ENCODE measurements around the gene CNTN6. TPM values are rescaled to one million over a fixed set of nuclear protein-coding genes. Genes with fewer than 3 reads are reported as not detected.

CNTN6 gene
- 1 to 10 TPM; 2.2 to 6.6 (median 2.6) TPM for polyA plus RNA-seq (ENCODE audit: insufficient read length in 4 of 4)

- DNase-seq (ENCODE audit: low read depth in 4 of 4, low spot score in 3 of 4) = peak in 1 of 4 donors; percentile 24
Measured at GRCh38 chr3:1092771-1093170, at the start of gene CNTN6. Gene CNTN6 (plus strand): TSS chr3:1093024. CDS start chr3:1148009, 54,985 bp downstream.

GRCh38 chr3:1048558-1048957, 44.3 kb upstream of the CNTN6 start:
- no peak for DNase-seq (ENCODE audit: low read depth in 4 of 4, low spot score in 3 of 4)

- DNase-seq (ENCODE audit: low read depth in 4 of 4, low spot score in 3 of 4) = no peak
Measured at GRCh38 chr3:1055870-1056269, 37.0 kb upstream of the CNTN6 start.

- no peak for DNase-seq (ENCODE audit: low read depth in 4 of 4, low spot score in 3 of 4)
Measured at GRCh38 chr3:1056744-1057143, 36.1 kb upstream of the CNTN6 start.

GRCh38 chr3:1057436-1057835, 35.4 kb upstream of the CNTN6 start:
- DNase-seq (ENCODE audit: low read depth in 4 of 4, low spot score in 3 of 4) = no peak

GRCh38 chr3:1068985-1069384, 23.8 kb upstream of the CNTN6 start:
- no peak for DNase-seq (ENCODE audit: low read depth in 4 of 4, low spot score in 3 of 4)

- DNase-seq (ENCODE audit: low read depth in 4 of 4, low spot score in 3 of 4) = no peak
Measured at GRCh38 chr3:1072041-1072440, 20.8 kb upstream of the CNTN6 start.

GRCh38 chr3:1079662-1080061, 13.2 kb upstream of the CNTN6 start:
- no peak for DNase-seq (ENCODE audit: low read depth in 4 of 4, low spot score in 3 of 4)

- peak in 3 of 4 donors; percentile 33 to 52 (median 43) for DNase-seq (ENCODE audit: low read depth in 4 of 4, low spot score in 3 of 4)
Measured at GRCh38 chr3:1082108-1082507, 10.7 kb upstream of the CNTN6 start.

- no peak for DNase-seq (ENCODE audit: low read depth in 4 of 4, low spot score in 3 of 4)
Measured at GRCh38 chr3:1087066-1087560, 5.7 kb upstream of the CNTN6 start.

GRCh38 chr3:1088503-1088902, 4.3 kb upstream of the CNTN6 start:
- DNase-seq (ENCODE audit: low read depth in 4 of 4, low spot score in 3 of 4) = no peak

- no peak for DNase-seq (ENCODE audit: low read depth in 4 of 4, low spot score in 3 of 4)
Measured at GRCh38 chr3:1091286-1091685, 1.5 kb upstream of the CNTN6 start.

GRCh38 chr3:1092061-1092460, 763 bp upstream of the CNTN6 start:
- no peak for DNase-seq (ENCODE audit: low read depth in 4 of 4, low spot score in 3 of 4)

GRCh38 chr3:1093217-1093616, 393 bp downstream of the CNTN6 start:
- no peak for DNase-seq (ENCODE audit: low read depth in 4 of 4, low spot score in 3 of 4)

GRCh38 chr3:1103525-1103924, 10.7 kb downstream of the CNTN6 start:
- DNase-seq (ENCODE audit: low read depth in 4 of 4, low spot score in 3 of 4) = no peak

GRCh38 chr3:1117843-1118473, 25.1 kb downstream of the CNTN6 start:
- DNase-seq (ENCODE audit: low read depth in 4 of 4, low spot score in 3 of 4) = no peak

GRCh38 chr3:1131166-1131565, 38.3 kb downstream of the CNTN6 start:
- no peak for DNase-seq (ENCODE audit: low read depth in 4 of 4, low spot score in 3 of 4)

GRCh38 chr3:1135194-1135593, 42.4 kb downstream of the CNTN6 start:
- no peak for DNase-seq (ENCODE audit: low read depth in 4 of 4, low spot score in 3 of 4)

- DNase-seq (ENCODE audit: low read depth in 4 of 4, low spot score in 3 of 4) = no peak
Measured at GRCh38 chr3:1138036-1138435, 45.2 kb downstream of the CNTN6 start.

- no peak for DNase-seq (ENCODE audit: low read depth in 4 of 4, low spot score in 3 of 4)
Measured at GRCh38 chr3:1139071-1139470, 46.2 kb downstream of the CNTN6 start.

- DNase-seq (ENCODE audit: low read depth in 4 of 4, low spot score in 3 of 4) = no peak
Measured at GRCh38 chr3:1147326-1147725, 54.5 kb downstream of the CNTN6 start.

- no peak for DNase-seq (ENCODE audit: low read depth in 4 of 4, low spot score in 3 of 4)
Measured at GRCh38 chr3:1147819-1148218, 55.0 kb downstream of the CNTN6 start.

- DNase-seq (ENCODE audit: low read depth in 4 of 4, low spot score in 3 of 4) = no peak
Measured at GRCh38 chr3:1164101-1164500, 71.3 kb downstream of the CNTN6 start.
